ENCODE data around the gene MDFIC.

MDFIC gene

DNA sequence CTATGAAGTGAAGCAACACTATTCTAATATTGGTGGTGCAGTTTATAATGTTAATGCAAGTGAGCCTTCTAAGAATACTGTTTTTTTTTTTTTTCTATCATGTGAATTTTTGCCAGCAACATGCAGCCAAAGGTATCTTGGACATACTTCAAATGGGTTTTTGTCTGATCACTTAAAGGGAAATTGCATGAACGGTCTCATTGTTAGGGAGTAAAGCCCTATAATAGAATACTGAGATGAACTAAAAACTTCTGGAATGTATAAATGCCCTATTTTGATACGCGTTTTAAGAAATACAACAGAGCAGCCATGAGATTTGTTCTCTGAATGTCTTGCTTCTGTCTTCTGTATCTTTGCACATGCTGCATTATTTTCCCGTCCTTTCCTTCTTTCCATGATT, 10.5 kb upstream of the MDFIC start:
- in situ Hi-C loops (cut with MboI; ENCODE audit: low sequenced_read_pairs, unreplicated experiment) = no loop called here
- TF ChIP-seq, protein P1, sequence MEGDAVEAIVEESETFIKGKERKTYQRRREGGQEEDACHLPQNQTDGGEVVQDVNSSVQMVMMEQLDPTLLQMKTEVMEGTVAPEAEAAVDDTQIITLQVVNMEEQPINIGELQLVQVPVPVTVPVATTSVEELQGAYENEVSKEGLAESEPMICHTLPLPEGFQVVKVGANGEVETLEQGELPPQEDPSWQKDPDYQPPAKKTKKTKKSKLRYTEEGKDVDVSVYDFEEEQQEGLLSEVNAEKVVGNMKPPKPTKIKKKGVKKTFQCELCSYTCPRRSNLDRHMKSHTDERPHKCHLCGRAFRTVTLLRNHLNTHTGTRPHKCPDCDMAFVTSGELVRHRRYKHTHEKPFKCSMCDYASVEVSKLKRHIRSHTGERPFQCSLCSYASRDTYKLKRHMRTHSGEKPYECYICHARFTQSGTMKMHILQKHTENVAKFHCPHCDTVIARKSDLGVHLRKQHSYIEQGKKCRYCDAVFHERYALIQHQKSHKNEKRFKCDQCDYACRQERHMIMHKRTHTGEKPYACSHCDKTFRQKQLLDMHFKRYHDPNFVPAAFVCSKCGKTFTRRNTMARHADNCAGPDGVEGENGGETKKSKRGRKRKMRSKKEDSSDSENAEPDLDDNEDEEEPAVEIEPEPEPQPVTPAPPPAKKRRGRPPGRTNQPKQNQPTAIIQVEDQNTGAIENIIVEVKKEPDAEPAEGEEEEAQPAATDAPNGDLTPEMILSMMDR (IDR thresholded peaks at IDR 0.05; ENCODE audit: borderline replicate concordance, control extremely low read depth, extremely low read depth, insufficient read depth, missing control alignments) = no peak
- no peak for DNase-seq (ENCODE audit: low spot score)

DNA sequence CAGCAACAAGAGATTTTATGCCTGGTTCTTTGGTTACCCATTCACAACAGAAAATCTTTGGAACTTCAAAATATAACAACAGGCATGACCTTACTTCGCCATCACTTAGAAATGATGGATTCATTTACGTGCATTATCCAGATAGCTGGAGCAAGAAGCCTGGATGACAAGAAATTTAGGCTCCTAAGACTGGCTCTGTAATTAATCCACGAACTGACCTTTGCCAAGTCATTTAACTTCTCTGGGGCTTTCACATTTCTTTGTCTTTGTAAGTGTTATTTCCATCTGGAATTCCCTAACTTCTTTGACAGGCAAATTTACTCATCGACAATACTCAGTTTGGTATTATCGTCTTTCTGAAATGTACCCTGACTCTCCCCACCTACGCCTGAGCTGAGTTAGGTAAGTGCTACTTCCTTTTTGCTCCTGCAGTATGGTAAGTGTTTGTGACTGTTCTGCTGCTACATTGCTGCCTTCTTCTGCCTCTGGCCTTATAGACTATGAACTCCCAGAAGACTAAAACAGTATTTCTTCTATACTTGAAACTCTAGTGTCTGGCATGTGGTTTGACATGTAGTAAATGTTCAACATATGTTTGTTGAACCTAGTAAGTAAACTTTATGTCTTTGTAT, 5.5 kb upstream of the MDFIC start:
- in situ Hi-C loops (cut with MboI; ENCODE audit: low sequenced_read_pairs, unreplicated experiment) = no loop called here
- DNase-seq (ENCODE audit: low spot score) = peak; percentile 50
- TF ChIP-seq, protein P1 (IDR thresholded peaks at IDR 0.05; ENCODE audit: borderline replicate concordance, control extremely low read depth, extremely low read depth, insufficient read depth, missing control alignments) = no peak

DNA sequence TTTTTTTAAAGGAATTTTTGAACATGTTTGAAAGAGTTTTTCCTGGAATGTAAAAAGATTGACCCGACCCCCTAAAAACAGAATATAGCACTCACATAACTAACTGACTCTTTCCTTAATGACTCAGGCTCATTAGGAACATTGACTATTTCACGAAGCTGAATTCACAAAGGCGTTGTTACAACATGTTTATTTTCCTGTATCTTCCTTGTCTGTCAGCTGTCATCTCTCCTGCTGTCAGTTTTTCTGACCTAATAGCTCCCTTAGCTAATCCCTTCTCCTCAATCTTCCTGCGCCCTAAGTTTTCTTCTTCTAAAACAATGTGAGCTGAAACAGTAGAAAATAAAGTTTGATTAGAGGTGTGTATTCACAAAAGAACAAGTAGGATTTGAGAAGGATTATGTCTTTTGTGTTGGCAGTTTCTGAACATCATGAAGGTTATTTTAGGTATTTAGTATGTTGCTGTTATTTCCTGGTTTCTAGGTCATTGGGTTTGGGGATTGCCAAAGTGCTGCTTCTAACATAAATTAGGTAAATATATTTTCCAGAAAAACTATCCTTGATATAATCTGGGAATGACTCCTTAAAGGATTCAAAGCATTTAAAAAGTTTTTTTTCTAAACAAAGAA, 4.6 kb upstream of the MDFIC start:
- no peak for DNase-seq (ENCODE audit: low spot score)
- in situ Hi-C loops (cut with MboI; ENCODE audit: low sequenced_read_pairs, unreplicated experiment) = no loop called here

DNA sequence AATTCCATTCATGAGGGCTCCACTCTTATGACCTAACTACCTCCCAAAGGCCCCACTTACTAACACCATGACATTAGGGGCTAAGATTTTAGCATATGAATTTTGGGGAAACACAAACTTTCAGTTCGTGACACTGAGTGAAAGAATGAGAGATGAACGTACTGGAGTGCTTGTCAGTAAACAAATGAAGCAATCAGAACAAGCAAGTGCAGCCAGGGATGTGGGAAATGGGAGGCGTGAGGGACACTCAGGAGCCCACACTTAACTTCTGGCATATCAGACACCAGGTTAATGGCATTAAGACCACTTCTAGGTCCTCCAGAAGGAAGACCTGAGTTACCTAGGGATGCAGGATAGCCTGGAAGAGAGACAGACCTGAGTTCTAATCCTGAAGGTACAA, 2.3 kb upstream of the MDFIC start:
- DNase-seq (ENCODE audit: low spot score) = no peak
- in situ Hi-C loops (cut with MboI; ENCODE audit: low sequenced_read_pairs, unreplicated experiment) = no loop called here
- TF ChIP-seq, protein P1 (IDR thresholded peaks at IDR 0.05; ENCODE audit: borderline replicate concordance, control extremely low read depth, extremely low read depth, insufficient read depth, missing control alignments) = no peak

More for the DNA sequence above, 4.6 kb upstream of the MDFIC start:
- TF ChIP-seq, protein P1 (IDR thresholded peaks at IDR 0.05; ENCODE audit: borderline replicate concordance, control extremely low read depth, extremely low read depth, insufficient read depth, missing control alignments) = no peak

DNA sequence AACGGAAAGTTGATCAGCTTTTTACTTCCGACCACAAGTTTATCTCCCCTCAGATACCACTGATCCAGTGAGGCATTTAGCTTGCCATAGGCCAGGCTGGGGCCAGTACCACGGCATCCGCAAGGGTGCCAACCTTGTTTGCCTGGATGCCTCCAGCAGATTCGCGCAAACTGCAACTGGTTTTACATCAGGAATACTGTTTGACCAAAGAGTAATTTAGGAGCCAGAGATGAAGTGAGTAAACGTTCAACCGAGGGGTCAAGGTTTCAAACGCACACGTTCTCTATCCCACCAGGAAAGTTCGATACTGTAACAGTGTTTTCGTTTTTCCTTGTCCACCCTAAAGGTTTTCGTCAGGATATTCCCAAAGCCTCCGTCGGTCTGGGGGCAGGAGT, 266 bp upstream of the MDFIC start:
- in situ Hi-C loops (cut with MboI; ENCODE audit: low sequenced_read_pairs, unreplicated experiment) = no loop called here
- DNase-seq (ENCODE audit: low spot score) = no peak
- TF ChIP-seq, protein P1 (IDR thresholded peaks at IDR 0.05; ENCODE audit: borderline replicate concordance, control extremely low read depth, extremely low read depth, insufficient read depth, missing control alignments) = no peak

DNA sequence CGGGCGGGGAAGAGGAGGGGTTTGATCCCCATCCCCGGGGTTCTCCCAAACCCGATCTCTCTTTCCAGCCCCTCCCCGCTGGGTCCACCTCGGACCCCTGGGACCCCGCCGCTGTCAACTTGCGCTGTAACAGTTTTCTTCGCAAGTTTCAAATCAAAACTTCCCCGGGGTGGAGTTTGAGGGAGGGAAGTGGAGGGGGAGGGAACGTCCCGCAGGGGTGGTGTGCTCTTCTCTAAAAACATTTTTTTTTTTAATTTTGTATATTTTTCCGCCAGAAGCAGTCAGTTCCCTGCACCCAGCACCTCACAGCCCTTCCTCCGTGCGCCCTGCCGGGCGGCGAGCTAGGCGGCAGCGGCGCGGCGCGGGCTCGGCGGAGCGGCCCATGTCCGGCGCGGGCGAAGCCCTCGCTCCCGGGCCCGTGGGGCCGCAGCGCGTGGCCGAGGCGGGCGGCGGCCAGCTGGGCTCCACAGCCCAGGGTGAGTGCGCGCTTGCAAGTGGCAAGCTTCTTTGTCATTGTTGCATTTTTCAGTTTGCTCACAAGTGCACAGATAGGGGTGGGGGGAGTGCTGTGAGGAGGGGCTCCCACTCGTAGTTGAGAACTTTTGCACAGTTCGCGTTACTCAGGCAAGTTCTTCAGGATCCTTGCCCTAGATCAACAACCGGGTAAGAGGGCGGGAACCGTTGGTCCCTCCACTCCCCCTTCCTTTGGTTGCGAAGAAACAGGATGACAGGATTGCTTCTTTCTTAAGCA, 933 bp downstream of the MDFIC start:
- in situ Hi-C loops (cut with MboI; ENCODE audit: low sequenced_read_pairs, unreplicated experiment) = no loop called here
- TF ChIP-seq, protein P1 (IDR thresholded peaks at IDR 0.05; ENCODE audit: borderline replicate concordance, control extremely low read depth, extremely low read depth, insufficient read depth, missing control alignments) = no peak
- peak; percentile 62 for DNase-seq (ENCODE audit: low spot score)
